HEK293 (cell line): ENCODE results near the gene NME1.
A peak's percentile ranks its signal among the peaks of the same experiment; 100 is the strongest.

Experiments used
- EGR2 ChIP-seq: fragments of 450-650 bp; formaldehyde crosslinking; IDR thresholded peaks from 2 replicates; pipeline ENCODE4 v1.5.1; 2016; ENCODE audit warnings: low read depth, missing biosample characterization, missing genetic modification characterization
- ELK4 ChIP-seq: IDR thresholded peaks from 2 replicates; pipeline ENCODE4 v1.6.1; 2011; ENCODE audit warnings: mild to moderate bottlenecking, low read depth, low read length, borderline replicate concordance
- IKZF3 ChIP-seq: fragments of 450-650 bp; IDR thresholded peaks from 2 replicates; pipeline ENCODE4 v1.5.0; 2018; ENCODE audit warnings: missing biosample characterization, mild to moderate bottlenecking, missing genetic modification characterization, moderate library complexity
- INSM2 ChIP-seq: fragments of 450-650 bp; formaldehyde crosslinking; IDR thresholded peaks from 2 replicates; pipeline ENCODE4 v1.5.1; 2016; ENCODE audit warnings: missing biosample characterization, missing genetic modification characterization
- MYNN ChIP-seq: fragments of 450-650 bp; formaldehyde crosslinking; IDR thresholded peaks from 2 replicates; pipeline ENCODE4 v1.5.1; 2016; ENCODE audit warnings: missing biosample characterization, missing genetic modification characterization, borderline replicate concordance
- PRDM2 ChIP-seq: fragments of 450-650 bp; formaldehyde crosslinking; IDR thresholded peaks from 2 replicates; pipeline ENCODE4 v1.5.1; 2016; ENCODE audit warnings: missing biosample characterization, missing genetic modification characterization, borderline replicate concordance
- PRDM6 ChIP-seq: fragments of 450-650 bp; formaldehyde crosslinking; IDR thresholded peaks from 2 replicates; pipeline ENCODE4 v1.5.1; 2017; ENCODE audit warnings: missing biosample characterization, missing genetic modification characterization
- REPIN1 ChIP-seq: fragments of 450-650 bp; formaldehyde crosslinking; IDR thresholded peaks from 2 replicates; pipeline ENCODE4 v1.5.1; 2017; ENCODE audit warnings: missing biosample characterization, missing genetic modification characterization, low read depth
- WT1 ChIP-seq: fragments of 450-650 bp; formaldehyde crosslinking; IDR thresholded peaks from 2 replicates; pipeline ENCODE4 v1.5.1; 2016; ENCODE audit warnings: missing biosample characterization, missing genetic modification characterization
- ZBTB1 ChIP-seq: fragments of 450-650 bp; formaldehyde crosslinking; IDR thresholded peaks from 2 replicates; pipeline ENCODE4 v1.5.1; 2016; ENCODE audit warnings: missing biosample characterization, missing genetic modification characterization
- ZBTB21 ChIP-seq: fragments of 450-650 bp; formaldehyde crosslinking; IDR thresholded peaks from 2 replicates; pipeline ENCODE4 v1.5.1; 2017; ENCODE audit warnings: missing biosample characterization, missing genetic modification characterization
- ZBTB8A ChIP-seq: fragments of 450-650 bp; formaldehyde crosslinking; IDR thresholded peaks from 2 replicates; pipeline ENCODE4 v1.5.1; 2016; ENCODE audit warnings: missing biosample characterization, missing genetic modification characterization
- ZFP37 ChIP-seq: fragments of 450-650 bp; formaldehyde crosslinking; IDR thresholded peaks from 2 replicates; pipeline ENCODE4 v1.5.1; 2016; ENCODE audit warnings: missing biosample characterization, missing genetic modification characterization
- ZFP41 ChIP-seq: fragments of 450-650 bp; formaldehyde crosslinking; IDR thresholded peaks from 2 replicates; pipeline ENCODE4 v1.5.1; 2016; ENCODE audit warnings: missing biosample characterization, missing genetic modification characterization, borderline replicate concordance
- ZNF18 ChIP-seq: fragments of 450-650 bp; formaldehyde crosslinking; IDR thresholded peaks from 2 replicates; pipeline ENCODE4 v1.5.1; 2016; ENCODE audit warnings: missing biosample characterization, missing genetic modification characterization
- ZNF202 ChIP-seq: fragments of 450-650 bp; formaldehyde crosslinking; IDR thresholded peaks from 2 replicates; pipeline ENCODE4 v1.5.1; 2016; ENCODE audit warnings: missing biosample characterization, missing genetic modification characterization, borderline replicate concordance
- ZNF239 ChIP-seq: fragments of 450-650 bp; formaldehyde crosslinking; IDR thresholded peaks from 2 replicates; pipeline ENCODE4 v1.5.1; 2016; ENCODE audit warnings: missing biosample characterization, missing genetic modification characterization
- ZNF398 ChIP-seq: fragments of 450-650 bp; formaldehyde crosslinking; IDR thresholded peaks from 2 replicates; pipeline ENCODE4 v1.5.1; 2017; ENCODE audit warnings: missing biosample characterization, missing genetic modification characterization
- ZNF416 ChIP-seq: fragments of 450-650 bp; formaldehyde crosslinking; IDR thresholded peaks from 2 replicates; pipeline ENCODE4 v1.5.1; 2016; ENCODE audit warnings: missing biosample characterization, missing genetic modification characterization
- ZNF423 ChIP-seq: fragments of 450-650 bp; formaldehyde crosslinking; IDR thresholded peaks from 2 replicates; pipeline ENCODE4 v1.5.1; 2016; ENCODE audit warnings: missing biosample characterization, missing genetic modification characterization
- ZNF501 ChIP-seq: fragments of 450-650 bp; formaldehyde crosslinking; IDR thresholded peaks from 2 replicates; pipeline ENCODE4 v1.5.1; 2016; ENCODE audit warnings: missing biosample characterization, missing genetic modification characterization
- ZNF777 ChIP-seq: fragments of 450-650 bp; formaldehyde crosslinking; IDR thresholded peaks from 2 replicates; pipeline ENCODE4 v1.5.1; 2017; ENCODE audit warnings: missing biosample characterization, missing genetic modification characterization, borderline replicate concordance
- ZSCAN5A ChIP-seq: fragments of 450-650 bp; formaldehyde crosslinking; IDR thresholded peaks from 2 replicates; pipeline ENCODE4 v1.5.1; 2016; ENCODE audit warnings: missing biosample characterization, missing genetic modification characterization

The NME1 gene

GRCh38 chr17:51119415-51120356 is 33.7 kb upstream of the NME1 start (continued):
- no peak for TF ChIP-seq INSM2 (tag by site-specific recombination)
- TF ChIP-seq ZNF239: no peak
- no peak for TF ChIP-seq EGR2 (tag by site-specific recombination)
- TF ChIP-seq ZBTB8A (tag by site-specific recombination): 0 out of 2 replicates have a peak, but pooled peaks have one; percentile 21
- no peak for TF ChIP-seq ELK4
- no peak for TF ChIP-seq ZNF501 (tag by site-specific recombination)
- TF ChIP-seq ZBTB21 (tag by site-specific recombination): no peak
- no peak for TF ChIP-seq REPIN1
- 0 out of 2 replicates have a peak, but pooled peaks have one; percentile 30 for TF ChIP-seq ZFP37
- no peak for TF ChIP-seq ZNF777 (tag by site-specific recombination)
- no peak for TF ChIP-seq WT1 (tag by site-specific recombination)
- TF ChIP-seq PRDM6 (tag by site-specific recombination): no peak
- TF ChIP-seq ZNF202: no peak
- no peak for TF ChIP-seq ZNF423 (tag by site-specific recombination)
- peak; percentile 85 for TF ChIP-seq IKZF3 (tag by site-specific recombination)
- TF ChIP-seq ZNF18 (tag by site-specific recombination): no peak
- no peak for TF ChIP-seq MYNN (tag by site-specific recombination)
- TF ChIP-seq ZSCAN5A: no peak
- no peak for TF ChIP-seq PRDM2
- no peak for TF ChIP-seq ZFP41 (tag by site-specific recombination)
- no peak for TF ChIP-seq ZNF416 (tag by site-specific recombination)
- TF ChIP-seq ZNF398 (tag by site-specific recombination): no peak
- TF ChIP-seq ZBTB1 (tag by site-specific recombination): no peak
